ENCODE results near the gene CHRDL2. TPM values are rescaled to one million over a fixed set of nuclear protein-coding genes. Genes with fewer than 3 reads are reported as not detected.
A peak's percentile ranks its signal among the peaks of the same experiment; 100 is the strongest.
"Not testable (repeated sequence)": the region's sequence is repeated elsewhere in the genome, so short reads cannot be mapped to it uniquely, and the experiment has no call there.

The CHRDL2 gene
- total and polyA plus RNA-seq, 8 donors, result 0.92 to 38.4 (median 7.2) TPM; not detected in 1

DNA sequence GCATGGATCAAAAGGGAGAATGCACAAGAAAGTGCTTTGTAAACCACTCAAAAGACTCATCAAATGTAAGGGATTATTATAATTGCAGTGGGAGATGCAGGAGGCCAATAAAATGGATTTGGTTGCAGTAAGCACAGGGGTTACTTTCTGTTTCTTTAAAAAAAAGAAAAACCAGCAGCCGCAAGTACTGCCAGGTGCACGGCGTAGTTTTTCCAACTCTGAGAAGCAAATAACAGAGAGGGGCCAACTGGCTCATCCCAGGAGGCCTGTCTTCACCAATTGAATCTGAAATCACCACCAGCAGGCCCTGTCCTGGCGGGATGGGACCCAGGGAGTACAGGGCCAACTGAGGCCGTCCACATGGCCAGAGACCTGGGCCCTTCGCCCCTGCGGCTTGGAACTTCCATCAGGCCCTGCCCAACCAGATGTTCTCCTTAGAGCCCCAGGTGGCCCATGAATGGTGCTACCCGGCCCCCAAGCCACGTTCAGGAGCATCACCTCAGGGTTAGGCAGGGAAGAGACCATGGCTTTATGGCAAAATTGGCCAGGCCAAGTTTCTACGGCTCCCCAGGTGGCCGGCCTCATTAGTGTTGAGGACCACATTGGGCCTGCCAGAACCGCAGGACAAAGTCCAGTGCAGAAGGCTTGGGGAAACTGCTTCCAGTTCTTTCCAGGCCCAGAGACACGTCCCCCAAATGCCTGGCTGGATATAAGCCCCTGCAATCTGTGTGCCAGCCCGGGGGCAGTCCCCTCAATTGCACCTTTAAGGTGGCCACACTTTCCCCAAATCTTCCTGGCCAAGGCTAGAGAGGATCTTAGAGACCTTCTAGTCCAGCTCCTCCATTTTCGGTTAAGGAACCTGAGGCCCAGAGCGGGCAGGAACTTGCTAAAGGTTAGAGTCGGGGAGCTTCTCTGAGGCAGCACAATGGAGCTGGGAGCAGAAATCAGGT is 61.7 kb downstream of the CHRDL2 start:
- Histone ChIP-seq H3K36me3 (no peaks in the 10 kb centered on the region), H3K27ac (peak overlapping the region in 1 of 5 donors; percentile 44), H3K27me3 (no peaks in the 10 kb centered on the region), H3K9me3 (no peaks in the 10 kb centered on the region), H3K4me3 (no peak overlapping the region), H3K4me1 (peaks cover 0 to 21% (median 13%) of the 10 kb centered on the region in 4 donors)
- WGBS, 5 donors, result 86 to 95% (median 92%) methylated on average over 12 to 17 of the region's 17 CpGs
- no peak for TF ChIP-seq EP300 (IDR thresholded peaks at IDR 0.05)
- TF ChIP-seq, protein P1, sequence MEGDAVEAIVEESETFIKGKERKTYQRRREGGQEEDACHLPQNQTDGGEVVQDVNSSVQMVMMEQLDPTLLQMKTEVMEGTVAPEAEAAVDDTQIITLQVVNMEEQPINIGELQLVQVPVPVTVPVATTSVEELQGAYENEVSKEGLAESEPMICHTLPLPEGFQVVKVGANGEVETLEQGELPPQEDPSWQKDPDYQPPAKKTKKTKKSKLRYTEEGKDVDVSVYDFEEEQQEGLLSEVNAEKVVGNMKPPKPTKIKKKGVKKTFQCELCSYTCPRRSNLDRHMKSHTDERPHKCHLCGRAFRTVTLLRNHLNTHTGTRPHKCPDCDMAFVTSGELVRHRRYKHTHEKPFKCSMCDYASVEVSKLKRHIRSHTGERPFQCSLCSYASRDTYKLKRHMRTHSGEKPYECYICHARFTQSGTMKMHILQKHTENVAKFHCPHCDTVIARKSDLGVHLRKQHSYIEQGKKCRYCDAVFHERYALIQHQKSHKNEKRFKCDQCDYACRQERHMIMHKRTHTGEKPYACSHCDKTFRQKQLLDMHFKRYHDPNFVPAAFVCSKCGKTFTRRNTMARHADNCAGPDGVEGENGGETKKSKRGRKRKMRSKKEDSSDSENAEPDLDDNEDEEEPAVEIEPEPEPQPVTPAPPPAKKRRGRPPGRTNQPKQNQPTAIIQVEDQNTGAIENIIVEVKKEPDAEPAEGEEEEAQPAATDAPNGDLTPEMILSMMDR (IDR thresholded peaks at IDR 0.05), result no peak
- no peak for TF ChIP-seq POLR2A (IDR thresholded peaks at IDR 0.05)
- no peak for TF ChIP-seq POLR2AphosphoS5 (IDR thresholded peaks at IDR 0.05)
- no peak for DNase-seq
- intact Hi-C loops (cut with DNase I; ENCODE audit: low total_unique reads), result no loop called here

DNA sequence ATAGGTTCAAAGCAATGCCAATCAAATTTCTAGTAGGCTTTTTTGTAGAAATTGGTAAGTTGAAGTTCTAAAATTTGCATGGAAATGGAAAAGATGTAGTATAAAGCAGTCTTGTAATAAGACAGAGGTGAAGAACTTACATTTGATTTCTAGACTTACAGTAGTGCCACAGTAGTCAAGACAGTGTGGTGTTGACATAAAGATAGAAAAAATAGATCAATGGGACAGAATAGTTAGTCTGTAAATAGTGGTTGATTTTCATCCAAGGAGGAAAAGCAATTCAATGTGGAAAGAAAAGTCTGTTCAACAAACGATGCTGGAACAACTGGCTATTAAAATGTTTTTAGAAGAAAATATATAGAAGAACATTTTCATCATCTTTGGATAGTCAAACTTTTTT is 67.9 kb downstream of the CHRDL2 start:
- intact Hi-C loops (cut with DNase I; ENCODE audit: low total_unique reads), result no loop called here
- no peak for TF ChIP-seq EP300 (IDR thresholded peaks at IDR 0.05)
- TF ChIP-seq POLR2A (IDR thresholded peaks at IDR 0.05), result no peak
- TF ChIP-seq, protein P1 (IDR thresholded peaks at IDR 0.05), result no peak
- TF ChIP-seq POLR2AphosphoS5 (IDR thresholded peaks at IDR 0.05), result no peak
- 69 to 91% (median 81%) methylated on average over 1 of the region's 1 CpG for WGBS, 5 donors
- no peak for DNase-seq
- H3K27me3 ChIP-seq, result no peaks in the 10 kb centered on the region
- peaks cover 0 to 7% (median 0%) of the 10 kb centered on the region in 4 donors for H3K4me1 ChIP-seq
- H3K4me3 ChIP-seq, result no peak overlapping the region
- peaks cover 0 to 9% (median 6%) of the 10 kb centered on the region in 4 donors for H3K36me3 ChIP-seq
- H3K27ac ChIP-seq, result no peak overlapping the region
- no peaks in the 10 kb centered on the region for H3K9me3 ChIP-seq

DNA sequence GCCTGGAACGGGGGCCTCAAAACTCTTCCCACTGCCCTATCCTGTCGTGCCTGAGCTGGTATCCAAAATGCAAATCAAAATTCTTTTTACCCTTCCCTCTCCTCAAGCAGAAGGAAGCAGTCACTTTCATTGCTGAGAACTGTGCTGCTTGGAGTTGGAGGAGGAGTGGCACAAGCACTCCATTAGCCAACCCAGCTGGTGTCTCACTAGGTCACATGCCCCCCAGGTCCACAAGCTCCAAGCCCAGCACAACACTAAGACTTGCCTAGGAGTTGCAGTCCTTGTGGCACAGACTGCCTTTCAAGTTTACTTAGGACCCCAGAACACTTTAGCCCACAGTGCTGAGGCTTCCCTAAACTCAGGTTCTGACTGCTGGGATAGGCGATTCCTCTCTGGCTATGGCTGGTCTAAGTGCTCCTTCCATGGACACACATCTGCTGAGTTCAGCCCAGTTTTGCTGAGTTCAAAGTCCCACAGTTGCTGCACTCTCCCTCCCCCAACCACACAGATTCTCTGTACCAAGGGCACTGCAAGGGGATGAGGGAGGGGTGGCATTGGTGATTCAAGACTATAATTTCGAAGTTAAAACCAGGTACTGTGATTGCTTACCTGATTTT is 68.6 kb downstream of the CHRDL2 start:
- intact Hi-C loops (cut with DNase I; ENCODE audit: low total_unique reads), result no loop called here
- Histone ChIP-seq H3K9me3 (no peaks in the 10 kb centered on the region), H3K4me3 (no peak overlapping the region), H3K36me3 (peaks cover 0 to 9% (median 6%) of the 10 kb centered on the region in 4 donors), H3K27me3 (no peaks in the 10 kb centered on the region), H3K27ac (no peak overlapping the region), H3K4me1 (peaks cover 0 to 7% (median 0%) of the 10 kb centered on the region in 4 donors)
- TF ChIP-seq POLR2AphosphoS5 (IDR thresholded peaks at IDR 0.05) (no peak), EP300 (IDR thresholded peaks at IDR 0.05) (no peak), POLR2A (IDR thresholded peaks at IDR 0.05) (no peak)
- TF ChIP-seq, protein P1 (IDR thresholded peaks at IDR 0.05), result no peak
- WGBS, 5 donors, result 94 to 97% (median 95%) methylated on average over 4 of the region's 4 CpGs
- no peak for DNase-seq

DNA sequence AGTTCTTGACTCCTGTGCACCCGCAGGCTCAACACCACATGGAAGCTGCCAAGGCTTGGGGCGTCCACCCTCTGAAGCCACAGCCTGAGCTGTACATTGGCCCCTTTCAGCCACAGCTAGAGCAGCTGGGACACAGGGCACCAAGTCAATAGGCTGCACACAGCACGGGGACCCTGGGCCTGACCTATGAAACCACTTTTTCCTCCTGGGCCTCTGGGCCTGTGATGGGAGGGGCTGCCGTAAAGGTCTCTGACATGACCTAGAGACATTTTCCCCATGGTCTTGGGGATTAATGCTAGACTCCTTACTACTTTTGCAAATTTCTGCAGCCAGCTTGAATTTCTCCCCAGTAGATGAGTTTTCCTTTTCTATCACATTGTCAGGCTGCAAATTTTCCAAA is 72.1 kb downstream of the CHRDL2 start:
- WGBS, 5 donors, result 67 to 87% (median 83%) methylated on average over 3 to 4 of the region's 4 CpGs

More for the DNA sequence above, 72.1 kb downstream of the CHRDL2 start:
- H3K4me3 ChIP-seq; DNase-seq; intact Hi-C loops (cut with DNase I; ENCODE audit: low total_unique reads); H3K27ac ChIP-seq; H3K27me3 ChIP-seq; H3K9me3 ChIP-seq; H3K4me1 ChIP-seq: not testable (repeated sequence)
- peaks cover 0 to 13% (median 6%) of the 10 kb centered on the region in 4 donors for H3K36me3 ChIP-seq
